PC-9 (cell line): ENCODE results near the gene FBXL14.

ENCODE experiments used
- EZH2 ChIP-seq: fragments of 200-600 bp; sonication (generic); IDR thresholded peaks from 2 replicates; pipeline ENCODE4 v1.8.0; 2017; ENCODE audit warnings: antibody characterized with exemption, low read depth
- TF ChIP-seq, protein P1 (sequence below): fragments of 200-600 bp; sonication (generic); conservative IDR thresholded peaks from 2 replicates; pipeline ENCODE4 v1.6.1; 2017; ENCODE audit warnings: mixed run types, antibody characterized with exemption, mild to moderate bottlenecking, moderate library complexity

GRCh38 chr12:1584326-1584725 is 10.1 kb downstream of the FBXL14 start:
- TF ChIP-seq, protein P1, sequence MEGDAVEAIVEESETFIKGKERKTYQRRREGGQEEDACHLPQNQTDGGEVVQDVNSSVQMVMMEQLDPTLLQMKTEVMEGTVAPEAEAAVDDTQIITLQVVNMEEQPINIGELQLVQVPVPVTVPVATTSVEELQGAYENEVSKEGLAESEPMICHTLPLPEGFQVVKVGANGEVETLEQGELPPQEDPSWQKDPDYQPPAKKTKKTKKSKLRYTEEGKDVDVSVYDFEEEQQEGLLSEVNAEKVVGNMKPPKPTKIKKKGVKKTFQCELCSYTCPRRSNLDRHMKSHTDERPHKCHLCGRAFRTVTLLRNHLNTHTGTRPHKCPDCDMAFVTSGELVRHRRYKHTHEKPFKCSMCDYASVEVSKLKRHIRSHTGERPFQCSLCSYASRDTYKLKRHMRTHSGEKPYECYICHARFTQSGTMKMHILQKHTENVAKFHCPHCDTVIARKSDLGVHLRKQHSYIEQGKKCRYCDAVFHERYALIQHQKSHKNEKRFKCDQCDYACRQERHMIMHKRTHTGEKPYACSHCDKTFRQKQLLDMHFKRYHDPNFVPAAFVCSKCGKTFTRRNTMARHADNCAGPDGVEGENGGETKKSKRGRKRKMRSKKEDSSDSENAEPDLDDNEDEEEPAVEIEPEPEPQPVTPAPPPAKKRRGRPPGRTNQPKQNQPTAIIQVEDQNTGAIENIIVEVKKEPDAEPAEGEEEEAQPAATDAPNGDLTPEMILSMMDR: no peak
- no peak for TF ChIP-seq EZH2
